ENCODE results near the gene MARCKSL1.
"Not testable (repeated sequence)": the region's sequence is repeated elsewhere in the genome, so short reads cannot be mapped to it uniquely, and the experiment has no call there.

The MARCKSL1 gene

DNA sequence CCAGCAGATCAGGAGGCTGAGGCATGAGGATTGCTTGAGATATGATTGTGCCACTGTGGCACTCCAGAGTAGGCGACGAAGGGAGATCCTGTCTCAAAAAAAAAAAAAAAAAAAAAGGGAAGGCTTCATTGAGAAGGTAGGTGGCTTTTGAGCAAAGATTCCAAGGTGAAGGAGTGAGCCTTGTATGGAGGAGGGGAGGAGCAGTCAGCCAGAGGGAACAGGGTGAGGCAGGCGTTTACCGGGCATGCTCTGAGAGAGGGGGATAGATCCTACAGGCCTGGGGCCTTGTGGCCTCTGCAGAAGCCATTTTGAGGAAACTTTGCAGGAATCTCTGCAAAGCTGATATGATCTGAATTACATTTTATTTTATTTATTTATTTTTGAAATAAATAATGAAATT is 49.3 kb downstream of the MARCKSL1 start:
- no peak overlapping the region for H3K27ac ChIP-seq
- TF ChIP-seq, protein P1, sequence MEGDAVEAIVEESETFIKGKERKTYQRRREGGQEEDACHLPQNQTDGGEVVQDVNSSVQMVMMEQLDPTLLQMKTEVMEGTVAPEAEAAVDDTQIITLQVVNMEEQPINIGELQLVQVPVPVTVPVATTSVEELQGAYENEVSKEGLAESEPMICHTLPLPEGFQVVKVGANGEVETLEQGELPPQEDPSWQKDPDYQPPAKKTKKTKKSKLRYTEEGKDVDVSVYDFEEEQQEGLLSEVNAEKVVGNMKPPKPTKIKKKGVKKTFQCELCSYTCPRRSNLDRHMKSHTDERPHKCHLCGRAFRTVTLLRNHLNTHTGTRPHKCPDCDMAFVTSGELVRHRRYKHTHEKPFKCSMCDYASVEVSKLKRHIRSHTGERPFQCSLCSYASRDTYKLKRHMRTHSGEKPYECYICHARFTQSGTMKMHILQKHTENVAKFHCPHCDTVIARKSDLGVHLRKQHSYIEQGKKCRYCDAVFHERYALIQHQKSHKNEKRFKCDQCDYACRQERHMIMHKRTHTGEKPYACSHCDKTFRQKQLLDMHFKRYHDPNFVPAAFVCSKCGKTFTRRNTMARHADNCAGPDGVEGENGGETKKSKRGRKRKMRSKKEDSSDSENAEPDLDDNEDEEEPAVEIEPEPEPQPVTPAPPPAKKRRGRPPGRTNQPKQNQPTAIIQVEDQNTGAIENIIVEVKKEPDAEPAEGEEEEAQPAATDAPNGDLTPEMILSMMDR (IDR thresholded peaks at IDR 0.05), result no peak
- H3K36me3 ChIP-seq, result no peaks in the 10 kb centered on the region
- H3K9me3 ChIP-seq, result no peaks in the 10 kb centered on the region
- H3K4me1 ChIP-seq (ENCODE audit: control insufficient read depth in 1 of 2, insufficient read depth in 1 of 2, low read depth in 1 of 2, low read length in 1 of 2), result peaks cover 3 to 7% of the 10 kb centered on the region in 2 experiments
- H3K27me3 ChIP-seq, result no peaks in the 10 kb centered on the region
- H3K4me3 ChIP-seq (ENCODE audit: low read depth in 1 of 2, low read length in 1 of 2), result no peak overlapping the region

DNA sequence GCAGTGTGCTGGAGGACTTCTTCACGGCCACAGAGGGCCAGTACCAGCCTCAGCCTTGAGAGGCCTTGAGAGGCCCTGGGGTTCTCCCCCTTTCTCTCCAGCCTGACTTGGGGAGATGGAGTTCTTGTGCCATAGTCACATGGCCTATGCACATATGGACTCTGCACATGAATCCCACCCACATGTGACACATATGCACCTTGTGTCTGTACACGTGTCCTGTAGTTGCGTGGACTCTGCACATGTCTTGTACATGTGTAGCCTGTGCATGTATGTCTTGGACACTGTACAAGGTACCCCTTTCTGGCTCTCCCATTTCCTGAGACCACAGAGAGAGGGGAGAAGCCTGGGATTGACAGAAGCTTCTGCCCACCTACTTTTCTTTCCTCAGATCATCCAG is 50.4 kb downstream of the MARCKSL1 start:
- H3K4me1 ChIP-seq (ENCODE audit: control insufficient read depth in 1 of 2, insufficient read depth in 1 of 2, low read depth in 1 of 2, low read length in 1 of 2), result no peaks in the 10 kb centered on the region
- H3K4me3 ChIP-seq (ENCODE audit: low read depth in 1 of 2, low read length in 1 of 2), result no peak overlapping the region
- no peaks in the 10 kb centered on the region for H3K9me3 ChIP-seq
- H3K27ac ChIP-seq, result no peak overlapping the region
- no peaks in the 10 kb centered on the region for H3K27me3 ChIP-seq
- no peaks in the 10 kb centered on the region for H3K36me3 ChIP-seq
- TF ChIP-seq, protein P1 (IDR thresholded peaks at IDR 0.05), result no peak

DNA sequence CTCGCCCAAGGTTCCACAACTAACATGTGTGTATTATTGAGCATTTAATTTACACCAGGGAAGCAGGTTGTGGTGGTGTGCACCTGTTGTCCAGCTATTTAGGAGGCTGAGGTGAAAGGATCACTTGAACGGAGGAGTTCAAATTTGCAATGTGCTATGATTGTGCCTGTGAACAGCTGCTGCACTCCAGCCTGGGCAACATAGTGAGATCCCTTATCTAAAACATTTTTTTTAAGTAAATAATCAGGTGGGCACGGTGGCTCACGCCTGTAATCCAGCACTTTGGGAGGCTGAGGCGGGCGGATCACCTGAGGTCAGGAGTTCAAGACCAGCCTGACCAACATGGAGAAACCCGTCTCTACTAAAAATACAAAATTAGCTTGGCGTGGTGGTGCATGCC is 51.3 kb downstream of the MARCKSL1 start:
- not testable (repeated sequence) for H3K36me3 ChIP-seq; H3K4me1 ChIP-seq (ENCODE audit: control insufficient read depth in 1 of 2, insufficient read depth in 1 of 2, low read depth in 1 of 2, low read length in 1 of 2); H3K4me3 ChIP-seq (ENCODE audit: low read depth in 1 of 2, low read length in 1 of 2); H3K27ac ChIP-seq; H3K9me3 ChIP-seq; H3K27me3 ChIP-seq
